AG09309 (cell line): Measurements from ENCODE around the gene DYNC1LI2.

Experiments used
- DNase-seq: peaks from one replicate; pipeline ENCODE4 v3.0.0-alpha.2; 2010; ENCODE audit warnings: low read depth
- H3K4me3 ChIP-seq: 2 replicates; pipeline ENCODE4 v1.5.1; 2011; ENCODE audit warnings: mild to moderate bottlenecking, low read depth, low read length, moderate library complexity; ENCODE audit not compliant: control insufficient read depth
- TF ChIP-seq, protein P1 (sequence below): IDR thresholded peaks from 2 replicates; pipeline ENCODE4 v1.5.1; 2011; ENCODE audit warnings: mild to moderate bottlenecking, low read depth, low read length, inconsistent platforms; ENCODE audit not compliant: insufficient read depth, control insufficient read depth; ENCODE audit errors: missing control alignments

Gene DYNC1LI2

DNA sequence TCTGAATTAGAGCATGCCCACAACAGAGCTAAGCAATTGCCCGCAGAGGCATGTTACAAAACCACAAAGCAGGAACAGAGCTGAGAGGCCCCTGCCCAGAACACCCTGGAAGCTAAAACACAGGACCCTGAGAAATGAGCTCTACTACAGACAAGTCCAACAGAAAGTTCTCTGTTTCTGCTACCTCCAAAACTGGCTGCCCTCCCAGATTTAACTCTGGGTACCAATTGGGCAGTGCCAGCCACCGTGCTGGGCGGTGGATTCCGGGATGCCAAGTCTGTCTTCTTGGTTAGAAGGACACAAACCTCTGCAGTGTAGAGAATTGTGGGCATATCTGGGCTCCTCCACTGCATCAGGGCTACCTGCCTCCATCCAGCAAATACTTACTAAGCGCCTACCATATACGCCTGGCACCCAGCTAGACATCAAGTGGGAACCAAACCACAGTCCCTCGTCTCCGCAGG lies 55.9 kb downstream of the DYNC1LI2 start:
- peak overlapping the region; percentile 74 for H3K4me3 ChIP-seq

GRCh38 chr16:66693149-66693548 lies 58.3 kb downstream of the DYNC1LI2 start:
- TF ChIP-seq, protein P1, sequence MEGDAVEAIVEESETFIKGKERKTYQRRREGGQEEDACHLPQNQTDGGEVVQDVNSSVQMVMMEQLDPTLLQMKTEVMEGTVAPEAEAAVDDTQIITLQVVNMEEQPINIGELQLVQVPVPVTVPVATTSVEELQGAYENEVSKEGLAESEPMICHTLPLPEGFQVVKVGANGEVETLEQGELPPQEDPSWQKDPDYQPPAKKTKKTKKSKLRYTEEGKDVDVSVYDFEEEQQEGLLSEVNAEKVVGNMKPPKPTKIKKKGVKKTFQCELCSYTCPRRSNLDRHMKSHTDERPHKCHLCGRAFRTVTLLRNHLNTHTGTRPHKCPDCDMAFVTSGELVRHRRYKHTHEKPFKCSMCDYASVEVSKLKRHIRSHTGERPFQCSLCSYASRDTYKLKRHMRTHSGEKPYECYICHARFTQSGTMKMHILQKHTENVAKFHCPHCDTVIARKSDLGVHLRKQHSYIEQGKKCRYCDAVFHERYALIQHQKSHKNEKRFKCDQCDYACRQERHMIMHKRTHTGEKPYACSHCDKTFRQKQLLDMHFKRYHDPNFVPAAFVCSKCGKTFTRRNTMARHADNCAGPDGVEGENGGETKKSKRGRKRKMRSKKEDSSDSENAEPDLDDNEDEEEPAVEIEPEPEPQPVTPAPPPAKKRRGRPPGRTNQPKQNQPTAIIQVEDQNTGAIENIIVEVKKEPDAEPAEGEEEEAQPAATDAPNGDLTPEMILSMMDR: no peak
- H3K4me3 ChIP-seq: no peak overlapping the region
- no peak for DNase-seq

More for the DNA sequence above, 55.9 kb downstream of the DYNC1LI2 start:
- no peak for DNase-seq
- TF ChIP-seq, protein P1: no peak

GRCh38 chr16:66692341-66692740 lies 59.1 kb downstream of the DYNC1LI2 start:
- DNase-seq: no peak

DNA sequence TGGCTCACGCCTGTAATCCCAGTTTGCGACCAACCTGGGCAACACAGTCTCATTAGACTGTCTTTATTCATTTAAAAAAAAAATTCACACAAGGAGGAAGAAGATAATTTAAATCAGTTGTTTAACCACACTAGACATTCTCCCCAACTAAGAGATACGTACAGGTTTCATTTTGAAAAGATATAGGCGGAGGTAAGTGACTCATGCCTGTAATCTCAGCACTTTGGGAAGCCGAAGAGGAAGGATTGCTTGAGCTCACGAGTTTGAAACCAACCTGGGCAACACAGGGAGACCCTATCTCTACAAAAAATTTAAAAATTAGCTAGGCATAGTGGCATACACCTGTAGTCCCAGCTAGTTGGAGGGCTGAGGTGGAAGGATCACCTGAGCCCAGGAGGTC lies 60.2 kb downstream of the DYNC1LI2 start:
- no peak overlapping the region for H3K4me3 ChIP-seq
- no peak for DNase-seq
- TF ChIP-seq, protein P1: no peak

More at GRCh38 chr16:66692341-66692740, 59.1 kb downstream of the DYNC1LI2 start:
- no peak overlapping the region for H3K4me3 ChIP-seq
- TF ChIP-seq, protein P1: no peak

DNA sequence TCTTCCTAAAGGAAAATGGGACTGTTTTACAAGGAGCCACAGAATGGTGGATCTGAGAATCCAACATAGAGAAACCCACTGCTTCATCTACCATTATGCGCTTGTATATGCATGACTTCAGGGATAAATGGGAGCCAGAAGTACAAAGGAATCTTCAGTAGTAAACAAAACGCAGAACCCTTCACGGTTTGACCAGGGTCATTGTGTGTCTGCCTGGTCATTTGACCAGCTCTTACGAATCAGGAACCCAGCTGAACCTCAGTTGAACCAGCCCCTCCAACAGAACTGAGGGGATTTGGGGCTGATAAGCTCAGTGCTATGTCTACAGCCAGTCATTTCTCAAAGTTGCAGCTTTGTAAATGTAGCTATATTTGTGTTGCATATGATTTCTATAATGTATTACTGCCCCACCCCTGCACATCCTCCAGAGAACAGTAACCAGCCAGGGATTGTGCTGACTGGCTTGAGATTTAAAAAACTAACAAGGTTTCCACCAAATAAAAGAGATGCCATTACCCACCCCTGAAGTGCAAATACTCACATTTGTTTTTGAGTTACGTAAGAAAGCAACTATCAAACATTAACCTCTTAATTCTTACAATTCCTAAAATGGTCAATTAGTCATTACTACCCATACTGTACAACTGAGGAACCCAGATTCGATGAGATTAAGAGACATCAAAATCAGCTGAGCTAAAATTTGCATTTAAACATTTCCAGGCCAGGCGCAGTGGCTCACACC lies 61.1 kb downstream of the DYNC1LI2 start:
- TF ChIP-seq, protein P1: no peak
- DNase-seq: no peak
- no peak overlapping the region for H3K4me3 ChIP-seq

- no peak overlapping the region for H3K4me3 ChIP-seq
- no peak for DNase-seq
- TF ChIP-seq, protein P1: no peak
Observed at GRCh38 chr16:66689282-66689681, 62.1 kb downstream of the DYNC1LI2 start.
